NCI-H2227 treated with DMSO at 0.1 percent for 48 hours (cell line): ENCODE data around the gene ZNF425.
"Not testable (repeated sequence)": the region's sequence is repeated elsewhere in the genome, so short reads cannot be mapped to it uniquely, and the experiment has no call there.

Experiments used
- DNase-seq: peaks from one replicate; lab custom pipeline; 2025; lab: John Stamatoyannopoulos, UW

The ZNF425 gene

GRCh38 chr7:149071641-149072437 is 54.3 kb downstream of the ZNF425 start:
- DNase-seq, result no peak

GRCh38 chr7:149071182-149071635 is 54.9 kb downstream of the ZNF425 start:
- no peak for DNase-seq

GRCh38 chr7:149070372-149071125 is 55.6 kb downstream of the ZNF425 start:
- no peak for DNase-seq

- DNase-seq, result no peak
These were observed 58.3 kb downstream of the ZNF425 start for GRCh38 chr7:149067869-149068268.

GRCh38 chr7:149063476-149063875 is 62.6 kb downstream of the ZNF425 start:
- DNase-seq, result no peak

- DNase-seq, result not testable (repeated sequence)
These were observed 63.8 kb downstream of the ZNF425 start for GRCh38 chr7:149062217-149062899.

- DNase-seq, result no peak
These were observed 66.0 kb downstream of the ZNF425 start for GRCh38 chr7:149060156-149060555.

- no peak for DNase-seq
These were observed 72.2 kb downstream of the ZNF425 start for GRCh38 chr7:149053885-149054284.

GRCh38 chr7:149053384-149053783 is 72.7 kb downstream of the ZNF425 start:
- no peak for DNase-seq
